Measurements from ENCODE around the gene CA9. TPM values are rescaled to one million over a fixed set of nuclear protein-coding genes. Genes with fewer than 3 reads are reported as not detected.

The CA9 gene
- total RNA-seq, 1 experiment from 2014 or later: 8.5 TPM

DNA sequence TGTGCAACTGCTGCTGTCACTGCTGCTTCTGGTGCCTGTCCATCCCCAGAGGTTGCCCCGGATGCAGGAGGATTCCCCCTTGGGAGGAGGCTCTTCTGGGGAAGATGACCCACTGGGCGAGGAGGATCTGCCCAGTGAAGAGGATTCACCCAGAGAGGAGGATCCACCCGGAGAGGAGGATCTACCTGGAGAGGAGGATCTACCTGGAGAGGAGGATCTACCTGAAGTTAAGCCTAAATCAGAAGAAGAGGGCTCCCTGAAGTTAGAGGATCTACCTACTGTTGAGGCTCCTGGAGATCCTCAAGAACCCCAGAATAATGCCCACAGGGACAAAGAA is 265 bp downstream of the CA9 start (continued):
- TF ChIP-seq ZBTB33 (IDR thresholded peaks at IDR 0.05; ENCODE audit: extremely low read depth, insufficient replicate concordance, low read length) (no peak), TCF7L2 (IDR thresholded peaks at IDR 0.05; ENCODE audit: borderline replicate concordance, extremely low read depth, insufficient read depth, insufficient read length) (no peak), EGR1 (IDR thresholded peaks at IDR 0.05; ENCODE audit: low read depth) (no peak), SP1 (IDR thresholded peaks at IDR 0.05; ENCODE audit: low read depth) (no peak), SRF (IDR thresholded peaks at IDR 0.05; ENCODE audit: low read depth) (no peak), JUND (IDR thresholded peaks at IDR 0.05) (no peak), POLR2AphosphoS5 (IDR thresholded peaks at IDR 0.05; ENCODE audit: low read depth, low read length) (no peak), MAX (IDR thresholded peaks at IDR 0.05) (no peak), ZFX (IDR thresholded peaks at IDR 0.05) (no peak), EZH2 (IDR thresholded peaks at IDR 0.05) (no peak)

GRCh38 chr9:35675204-35675603 is 1.5 kb downstream of the CA9 start:
- Histone ChIP-seq H4K20me1 (ENCODE audit: insufficient read depth) (no peaks in the 10 kb centered on the region), H3K9me3 (ENCODE audit: control insufficient read depth in 1 of 2, insufficient read depth in 1 of 2, low read depth in 1 of 2, low read length in 2 of 2) (no peaks in the 10 kb centered on the region), H3K9ac (ENCODE audit: low read length) (no peak overlapping the region), H2AFZ (ENCODE audit: low read depth, low read length, poor library complexity, severe bottlenecking) (no peak overlapping the region), H3K27me3 (ENCODE audit: insufficient read depth, low read length) (no peaks in the 10 kb centered on the region), H3K36me3 (ENCODE audit: control insufficient read depth in 1 of 2, insufficient read depth in 2 of 2, low read length in 2 of 2) (no peaks in the 10 kb centered on the region), H3K79me2 (ENCODE audit: insufficient read depth, low read length) (no peaks in the 10 kb centered on the region), H3K4me1 (ENCODE audit: control insufficient read depth in 1 of 2, insufficient read depth in 2 of 2, low read length in 2 of 2) (peaks cover 0 to 11% of the 10 kb centered on the region in 2 experiments; a peak in 2 of 4 replicates), H3K27ac (ENCODE audit: low read depth, low read length) (no peak overlapping the region), H3K9me2 (ENCODE audit: insufficient read depth) (no peaks in the 10 kb centered on the region), H3K4me3 (replicated peaks in 1 of 2; ENCODE audit: low read depth in 1 of 2, low read length in 2 of 2) (no peak overlapping the region), H3K4me2 (ENCODE audit: low read length) (no peak overlapping the region)
- intact Hi-C loops (cut with micrococcal nuclease): no loop called here
- TF ChIP-seq, protein P1, sequence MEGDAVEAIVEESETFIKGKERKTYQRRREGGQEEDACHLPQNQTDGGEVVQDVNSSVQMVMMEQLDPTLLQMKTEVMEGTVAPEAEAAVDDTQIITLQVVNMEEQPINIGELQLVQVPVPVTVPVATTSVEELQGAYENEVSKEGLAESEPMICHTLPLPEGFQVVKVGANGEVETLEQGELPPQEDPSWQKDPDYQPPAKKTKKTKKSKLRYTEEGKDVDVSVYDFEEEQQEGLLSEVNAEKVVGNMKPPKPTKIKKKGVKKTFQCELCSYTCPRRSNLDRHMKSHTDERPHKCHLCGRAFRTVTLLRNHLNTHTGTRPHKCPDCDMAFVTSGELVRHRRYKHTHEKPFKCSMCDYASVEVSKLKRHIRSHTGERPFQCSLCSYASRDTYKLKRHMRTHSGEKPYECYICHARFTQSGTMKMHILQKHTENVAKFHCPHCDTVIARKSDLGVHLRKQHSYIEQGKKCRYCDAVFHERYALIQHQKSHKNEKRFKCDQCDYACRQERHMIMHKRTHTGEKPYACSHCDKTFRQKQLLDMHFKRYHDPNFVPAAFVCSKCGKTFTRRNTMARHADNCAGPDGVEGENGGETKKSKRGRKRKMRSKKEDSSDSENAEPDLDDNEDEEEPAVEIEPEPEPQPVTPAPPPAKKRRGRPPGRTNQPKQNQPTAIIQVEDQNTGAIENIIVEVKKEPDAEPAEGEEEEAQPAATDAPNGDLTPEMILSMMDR (IDR thresholded peaks at IDR 0.05 in 2 of 3, conservative IDR thresholded peaks at IDR 0.05 in 1 of 3; ENCODE audit: borderline replicate concordance in 1 of 3, insufficient read depth in 1 of 3, low read depth in 2 of 3, low read length in 2 of 3): no peak
- TF ChIP-seq CEBPB (IDR thresholded peaks at IDR 0.05; ENCODE audit: low read depth) (no peak), ZFX (IDR thresholded peaks at IDR 0.05) (no peak), ATF3 (IDR thresholded peaks at IDR 0.05) (no peak), FOSL1 (IDR thresholded peaks at IDR 0.05; ENCODE audit: low read depth) (no peak), SIN3A (IDR thresholded peaks at IDR 0.05; ENCODE audit: low read depth) (no peak), ELF1 (IDR thresholded peaks at IDR 0.05; ENCODE audit: borderline replicate concordance, low read depth) (no peak), RAD21 (IDR thresholded peaks at IDR 0.05; ENCODE audit: low read depth) (no peak), YY1 (IDR thresholded peaks at IDR 0.05; ENCODE audit: extremely low read depth, insufficient replicate concordance, low read depth, low read length) (no peak), ZBTB33 (IDR thresholded peaks at IDR 0.05; ENCODE audit: extremely low read depth, insufficient replicate concordance, low read length) (no peak), POLR2A (IDR thresholded peaks at IDR 0.05; ENCODE audit: borderline replicate concordance, extremely low read depth, insufficient read depth, insufficient read length) (no peak)
- no TSS peak for BruUV-seq (replicated peaks)
- no peak for DNase-seq (ENCODE audit: low read depth, low spot score)
- no peak for ATAC-seq
- ChIA-PET POLR2A (no interaction called here), RAD21 (ENCODE audit: low non-redundant PET in 1 of 2, low total read pairs in 2 of 2, uncharacterized antibody in 2 of 2, unreplicated experiment in 2 of 2) (no interaction called here), CTCF (no interaction called here)

All from HCT116 (cell line).